ENCODE measurements around the gene PKN1. TPM values are rescaled to one million over a fixed set of nuclear protein-coding genes. Genes with fewer than 3 reads are reported as not detected.

Gene PKN1
- total and polyA plus RNA-seq, 9 of the 15 experiments (the other 6 are each of a cell fraction or from before 2014, with no cell fraction given) = 0.30 to 228 (median 77.5) TPM

DNA sequence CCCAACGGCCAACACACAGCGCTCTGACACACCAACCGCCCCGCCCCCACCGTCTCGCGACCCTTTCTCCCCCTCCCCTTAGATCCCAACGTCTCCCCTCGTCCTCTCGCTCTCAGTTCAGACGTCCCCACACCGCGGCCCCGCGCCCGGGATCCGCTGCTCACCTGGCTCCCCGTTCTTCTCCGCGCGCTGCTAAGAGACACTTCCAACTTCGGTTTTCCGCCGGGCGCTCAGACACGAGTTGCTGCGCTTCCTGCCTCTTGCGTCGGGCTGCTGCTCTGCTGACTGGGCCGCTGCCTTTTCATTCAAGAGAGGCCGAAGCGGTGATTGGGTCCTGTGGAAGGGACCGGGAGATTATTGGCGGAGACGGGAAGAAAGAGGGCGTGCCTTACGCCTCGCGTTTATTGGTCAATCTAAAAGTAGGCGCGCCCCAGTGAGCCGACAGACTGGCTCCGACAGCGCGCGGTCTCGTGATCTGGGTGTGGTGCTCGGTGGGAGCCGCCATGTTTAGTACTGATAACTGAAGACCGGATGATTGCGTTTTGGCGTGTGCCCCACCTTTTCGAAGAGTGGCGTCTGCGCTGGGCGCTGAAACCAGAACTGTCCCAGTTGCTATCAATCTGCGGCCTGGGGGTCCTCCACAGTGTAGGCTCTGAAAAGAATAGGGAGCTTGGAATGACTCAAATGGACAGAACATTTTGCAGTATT, 13.8 kb upstream of the PKN1 start, which contains the start of gene DDX39A (continued):
- TF ChIP-seq, protein P1, sequence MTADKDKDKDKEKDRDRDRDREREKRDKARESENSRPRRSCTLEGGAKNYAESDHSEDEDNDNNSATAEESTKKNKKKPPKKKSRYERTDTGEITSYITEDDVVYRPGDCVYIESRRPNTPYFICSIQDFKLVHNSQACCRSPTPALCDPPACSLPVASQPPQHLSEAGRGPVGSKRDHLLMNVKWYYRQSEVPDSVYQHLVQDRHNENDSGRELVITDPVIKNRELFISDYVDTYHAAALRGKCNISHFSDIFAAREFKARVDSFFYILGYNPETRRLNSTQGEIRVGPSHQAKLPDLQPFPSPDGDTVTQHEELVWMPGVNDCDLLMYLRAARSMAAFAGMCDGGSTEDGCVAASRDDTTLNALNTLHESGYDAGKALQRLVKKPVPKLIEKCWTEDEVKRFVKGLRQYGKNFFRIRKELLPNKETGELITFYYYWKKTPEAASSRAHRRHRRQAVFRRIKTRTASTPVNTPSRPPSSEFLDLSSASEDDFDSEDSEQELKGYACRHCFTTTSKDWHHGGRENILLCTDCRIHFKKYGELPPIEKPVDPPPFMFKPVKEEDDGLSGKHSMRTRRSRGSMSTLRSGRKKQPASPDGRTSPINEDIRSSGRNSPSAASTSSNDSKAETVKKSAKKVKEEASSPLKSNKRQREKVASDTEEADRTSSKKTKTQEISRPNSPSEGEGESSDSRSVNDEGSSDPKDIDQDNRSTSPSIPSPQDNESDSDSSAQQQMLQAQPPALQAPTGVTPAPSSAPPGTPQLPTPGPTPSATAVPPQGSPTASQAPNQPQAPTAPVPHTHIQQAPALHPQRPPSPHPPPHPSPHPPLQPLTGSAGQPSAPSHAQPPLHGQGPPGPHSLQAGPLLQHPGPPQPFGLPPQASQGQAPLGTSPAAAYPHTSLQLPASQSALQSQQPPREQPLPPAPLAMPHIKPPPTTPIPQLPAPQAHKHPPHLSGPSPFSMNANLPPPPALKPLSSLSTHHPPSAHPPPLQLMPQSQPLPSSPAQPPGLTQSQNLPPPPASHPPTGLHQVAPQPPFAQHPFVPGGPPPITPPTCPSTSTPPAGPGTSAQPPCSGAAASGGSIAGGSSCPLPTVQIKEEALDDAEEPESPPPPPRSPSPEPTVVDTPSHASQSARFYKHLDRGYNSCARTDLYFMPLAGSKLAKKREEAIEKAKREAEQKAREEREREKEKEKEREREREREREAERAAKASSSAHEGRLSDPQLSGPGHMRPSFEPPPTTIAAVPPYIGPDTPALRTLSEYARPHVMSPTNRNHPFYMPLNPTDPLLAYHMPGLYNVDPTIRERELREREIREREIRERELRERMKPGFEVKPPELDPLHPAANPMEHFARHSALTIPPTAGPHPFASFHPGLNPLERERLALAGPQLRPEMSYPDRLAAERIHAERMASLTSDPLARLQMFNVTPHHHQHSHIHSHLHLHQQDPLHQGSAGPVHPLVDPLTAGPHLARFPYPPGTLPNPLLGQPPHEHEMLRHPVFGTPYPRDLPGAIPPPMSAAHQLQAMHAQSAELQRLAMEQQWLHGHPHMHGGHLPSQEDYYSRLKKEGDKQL (CRISPR knock-in tag; IDR thresholded peaks at IDR 0.05; ENCODE audit: borderline replicate concordance) = no peak
- TF ChIP-seq TARDBP (IDR thresholded peaks at IDR 0.05) = no peak
- peak; percentile 50; the same call in 1 of the 2 replicates for TF ChIP-seq ESRRA (IDR thresholded peaks at IDR 0.05; ENCODE audit: borderline replicate concordance, low read depth)
- no peak for TF ChIP-seq ZNF436 (CRISPR knock-in tag; IDR thresholded peaks at IDR 0.05)
- no peak for TF ChIP-seq SIX5 (IDR thresholded peaks at IDR 0.05; ENCODE audit: borderline replicate concordance in 1 of 2, insufficient read depth in 1 of 2, low read depth in 1 of 2, low read length in 2 of 2)
- no peak for TF ChIP-seq RBM14 (IDR thresholded peaks at IDR 0.05; ENCODE audit: borderline replicate concordance, insufficient read depth, low read depth, low read length)
- no peak for TF ChIP-seq ZNF785 (CRISPR knock-in tag; IDR thresholded peaks at IDR 0.05)
- TF ChIP-seq TGIF2 (CRISPR knock-in tag; IDR thresholded peaks at IDR 0.05) = no peak
- no peak for TF ChIP-seq ZNF561 (CRISPR knock-in tag; conservative IDR thresholded peaks at IDR 0.05)
- no peak for TF ChIP-seq TAL1 (IDR thresholded peaks at IDR 0.05)
- TF ChIP-seq, protein P2, sequence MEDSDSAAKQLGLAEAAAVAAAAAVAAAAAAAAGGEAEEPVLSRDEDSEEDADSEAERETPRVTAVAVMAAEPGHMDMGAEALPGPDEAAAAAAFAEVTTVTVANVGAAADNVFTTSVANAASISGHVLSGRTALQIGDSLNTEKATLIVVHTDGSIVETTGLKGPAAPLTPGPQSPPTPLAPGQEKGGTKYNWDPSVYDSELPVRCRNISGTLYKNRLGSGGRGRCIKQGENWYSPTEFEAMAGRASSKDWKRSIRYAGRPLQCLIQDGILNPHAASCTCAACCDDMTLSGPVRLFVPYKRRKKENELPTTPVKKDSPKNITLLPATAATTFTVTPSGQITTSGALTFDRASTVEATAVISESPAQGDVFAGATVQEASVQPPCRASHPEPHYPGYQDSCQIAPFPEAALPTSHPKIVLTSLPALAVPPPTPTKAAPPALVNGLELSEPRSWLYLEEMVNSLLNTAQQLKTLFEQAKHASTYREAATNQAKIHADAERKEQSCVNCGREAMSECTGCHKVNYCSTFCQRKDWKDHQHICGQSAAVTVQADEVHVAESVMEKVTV (CRISPR knock-in tag; IDR thresholded peaks at IDR 0.05) = 0 out of 2 replicates have a peak, but pooled peaks have one; percentile 7
- no peak for TF ChIP-seq TRIM28 (IDR thresholded peaks at IDR 0.05)
- TF ChIP-seq, protein P3, sequence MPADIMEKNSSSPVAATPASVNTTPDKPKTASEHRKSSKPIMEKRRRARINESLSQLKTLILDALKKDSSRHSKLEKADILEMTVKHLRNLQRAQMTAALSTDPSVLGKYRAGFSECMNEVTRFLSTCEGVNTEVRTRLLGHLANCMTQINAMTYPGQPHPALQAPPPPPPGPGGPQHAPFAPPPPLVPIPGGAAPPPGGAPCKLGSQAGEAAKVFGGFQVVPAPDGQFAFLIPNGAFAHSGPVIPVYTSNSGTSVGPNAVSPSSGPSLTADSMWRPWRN (IDR thresholded peaks at IDR 0.05; ENCODE audit: low read depth) = no peak; the same call in 1 of the 2 replicates
- TF ChIP-seq TEAD1 (CRISPR knock-in tag; IDR thresholded peaks at IDR 0.05) = 0 out of 4 replicates have a peak, but pooled peaks have one; percentile 13 to 47
- TF ChIP-seq, protein P4, sequence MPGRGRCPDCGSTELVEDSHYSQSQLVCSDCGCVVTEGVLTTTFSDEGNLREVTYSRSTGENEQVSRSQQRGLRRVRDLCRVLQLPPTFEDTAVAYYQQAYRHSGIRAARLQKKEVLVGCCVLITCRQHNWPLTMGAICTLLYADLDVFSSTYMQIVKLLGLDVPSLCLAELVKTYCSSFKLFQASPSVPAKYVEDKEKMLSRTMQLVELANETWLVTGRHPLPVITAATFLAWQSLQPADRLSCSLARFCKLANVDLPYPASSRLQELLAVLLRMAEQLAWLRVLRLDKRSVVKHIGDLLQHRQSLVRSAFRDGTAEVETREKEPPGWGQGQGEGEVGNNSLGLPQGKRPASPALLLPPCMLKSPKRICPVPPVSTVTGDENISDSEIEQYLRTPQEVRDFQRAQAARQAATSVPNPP (IDR thresholded peaks at IDR 0.05; ENCODE audit: borderline replicate concordance, insufficient read depth, insufficient read length) = no peak
- TF ChIP-seq DIDO1 (tag; IDR thresholded peaks at IDR 0.05; ENCODE audit: low read depth) = no peak
- peak; percentile 100 for TF ChIP-seq BHLHE40 (IDR thresholded peaks at IDR 0.05; ENCODE audit: low read length)
- 0 out of 2 replicates have a peak, but pooled peaks have one; percentile 73 for TF ChIP-seq ZNF644 (tag; IDR thresholded peaks at IDR 0.05; ENCODE audit: low read depth)
- TF ChIP-seq HLTF (IDR thresholded peaks at IDR 0.05) = 0 out of 2 replicates have a peak, but pooled peaks have one; percentile 25
